Measurements from ENCODE around the gene CNOT3.

Gene CNOT3

DNA sequence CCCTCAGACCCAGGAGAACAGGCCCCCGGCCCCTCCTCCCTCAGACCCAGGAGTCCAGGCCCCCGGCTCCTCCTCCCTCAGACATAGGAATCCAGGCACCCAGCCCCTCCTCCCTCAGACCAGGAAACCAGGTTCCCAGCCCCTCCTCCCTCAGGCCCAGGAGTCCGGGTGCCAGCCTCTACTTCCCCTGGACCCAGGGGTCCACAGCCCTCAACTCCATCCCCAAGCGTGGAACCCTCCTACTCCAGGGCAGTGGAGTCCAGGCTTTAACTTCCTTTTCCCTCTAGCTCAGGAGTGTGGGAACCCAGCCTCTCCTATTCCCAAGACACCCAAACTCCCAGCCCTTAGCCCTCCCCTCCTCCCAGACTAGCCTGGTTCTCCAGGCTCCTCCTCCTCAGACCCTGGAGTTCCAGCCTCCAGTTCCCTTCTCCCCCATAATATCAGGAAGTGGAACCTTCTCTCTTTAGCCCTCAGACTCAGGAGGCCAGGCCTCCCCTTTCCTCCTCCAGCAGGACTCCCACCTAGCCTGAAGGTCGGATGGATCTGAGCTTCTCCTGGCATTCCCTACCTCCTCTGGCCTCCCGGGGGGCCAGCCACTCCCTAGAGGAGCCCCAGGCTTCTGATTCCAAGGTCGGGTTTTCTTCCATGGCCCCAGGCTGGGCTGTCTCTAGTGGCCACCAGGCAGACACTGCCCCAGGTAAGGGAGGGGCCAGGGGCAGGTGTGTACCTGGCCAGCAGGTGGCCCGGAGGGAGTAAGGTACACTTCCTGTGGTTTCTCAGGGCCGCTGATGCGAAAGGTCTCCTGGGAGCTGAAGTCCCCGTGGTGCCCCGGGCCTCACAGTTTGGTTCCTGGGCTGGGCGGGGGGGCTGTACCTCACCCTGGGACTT is 35.2 kb downstream of the CNOT3 start, which contains the start of gene TMC4:
Gene TMC4, minus strand, starts transcription at position 690 of the 888 bp plus-strand sequence. Its CDS starts 43 bp downstream, at position 647.
- no peak within 1 kb of the TSS for H3K27ac ChIP-seq (ENCODE audit: low read depth, low read length)
- H3K9me2 ChIP-seq (replicated peaks; ENCODE audit: insufficient read depth, low read length) = no peaks in the 10 kb centered on the region
- H3K9ac ChIP-seq (ENCODE audit: low read length) = no peak within 1 kb of the TSS
- no peak within 1 kb of the TSS for H3K4me2 ChIP-seq (ENCODE audit: low read depth, low read length, poor library complexity, severe bottlenecking)
- H2AFZ ChIP-seq (ENCODE audit: low read depth, low read length, severe bottlenecking) = no peak within 1 kb of the TSS
- H3K36me3 ChIP-seq (ENCODE audit: low read length) = no peaks in the 10 kb centered on the region
- H3K9me3 ChIP-seq (ENCODE audit: insufficient read depth, low read length) = no peaks in the 10 kb centered on the region
- TF ChIP-seq, protein P1, sequence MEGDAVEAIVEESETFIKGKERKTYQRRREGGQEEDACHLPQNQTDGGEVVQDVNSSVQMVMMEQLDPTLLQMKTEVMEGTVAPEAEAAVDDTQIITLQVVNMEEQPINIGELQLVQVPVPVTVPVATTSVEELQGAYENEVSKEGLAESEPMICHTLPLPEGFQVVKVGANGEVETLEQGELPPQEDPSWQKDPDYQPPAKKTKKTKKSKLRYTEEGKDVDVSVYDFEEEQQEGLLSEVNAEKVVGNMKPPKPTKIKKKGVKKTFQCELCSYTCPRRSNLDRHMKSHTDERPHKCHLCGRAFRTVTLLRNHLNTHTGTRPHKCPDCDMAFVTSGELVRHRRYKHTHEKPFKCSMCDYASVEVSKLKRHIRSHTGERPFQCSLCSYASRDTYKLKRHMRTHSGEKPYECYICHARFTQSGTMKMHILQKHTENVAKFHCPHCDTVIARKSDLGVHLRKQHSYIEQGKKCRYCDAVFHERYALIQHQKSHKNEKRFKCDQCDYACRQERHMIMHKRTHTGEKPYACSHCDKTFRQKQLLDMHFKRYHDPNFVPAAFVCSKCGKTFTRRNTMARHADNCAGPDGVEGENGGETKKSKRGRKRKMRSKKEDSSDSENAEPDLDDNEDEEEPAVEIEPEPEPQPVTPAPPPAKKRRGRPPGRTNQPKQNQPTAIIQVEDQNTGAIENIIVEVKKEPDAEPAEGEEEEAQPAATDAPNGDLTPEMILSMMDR (IDR thresholded peaks at IDR 0.05; ENCODE audit: insufficient read depth, low read length, poor library complexity, severe bottlenecking) = no peak
- TF ChIP-seq EZH2phosphoT487 (conservative IDR thresholded peaks at IDR 0.05; ENCODE audit: low read length) = no peak
- H3K27me3 ChIP-seq (ENCODE audit: low read length) = no peaks in the 10 kb centered on the region
- no peaks in the 10 kb centered on the region for H4K20me1 ChIP-seq (ENCODE audit: low read depth, low read length)
- H3K79me2 ChIP-seq (ENCODE audit: insufficient read depth, low read length) = no peaks in the 10 kb centered on the region
- H3F3A ChIP-seq (ENCODE audit: insufficient read depth) = no peaks in the 10 kb centered on the region
- no peak within 1 kb of the TSS for H3K4me3 ChIP-seq (ENCODE audit: insufficient read depth, low read length, poor library complexity, severe bottlenecking)

DNA sequence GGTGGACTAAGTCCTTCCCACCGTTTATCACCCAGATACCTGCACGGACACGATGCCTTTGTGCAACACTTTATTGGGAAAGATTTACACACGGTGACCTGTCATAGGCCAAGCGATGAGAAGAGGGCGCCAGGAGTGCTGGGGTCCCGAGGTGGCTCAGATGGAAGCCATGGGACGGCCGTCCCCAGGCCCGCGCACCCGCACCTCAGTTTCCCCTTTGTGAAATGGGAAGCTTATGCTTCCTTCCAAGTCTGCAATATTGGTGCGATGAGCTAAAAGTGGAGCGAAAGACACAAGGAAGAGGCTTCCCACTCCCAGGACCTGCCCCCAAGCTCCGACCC is 35.8 kb downstream of the CNOT3 start:
- H3K9ac ChIP-seq (ENCODE audit: low read length) = no peak overlapping the region
- H3K4me2 ChIP-seq (ENCODE audit: low read depth, low read length, poor library complexity, severe bottlenecking) = no peak overlapping the region
- no peaks in the 10 kb centered on the region for H3K79me2 ChIP-seq (ENCODE audit: insufficient read depth, low read length)
- H2AFZ ChIP-seq (ENCODE audit: low read depth, low read length, severe bottlenecking) = no peak overlapping the region
- H3K27me3 ChIP-seq (ENCODE audit: low read length) = no peaks in the 10 kb centered on the region
- H4K20me1 ChIP-seq (ENCODE audit: low read depth, low read length) = no peaks in the 10 kb centered on the region
- H3K36me3 ChIP-seq (ENCODE audit: low read length) = no peaks in the 10 kb centered on the region
- H3K27ac ChIP-seq (ENCODE audit: low read depth, low read length) = no peak overlapping the region
- H3K9me2 ChIP-seq (replicated peaks; ENCODE audit: insufficient read depth, low read length) = no peaks in the 10 kb centered on the region
- H3F3A ChIP-seq (ENCODE audit: insufficient read depth) = no peaks in the 10 kb centered on the region
- no peaks in the 10 kb centered on the region for H3K9me3 ChIP-seq (ENCODE audit: insufficient read depth, low read length)
- TF ChIP-seq, protein P1 (IDR thresholded peaks at IDR 0.05; ENCODE audit: insufficient read depth, low read length, poor library complexity, severe bottlenecking) = no peak
- no peak for TF ChIP-seq EZH2phosphoT487 (conservative IDR thresholded peaks at IDR 0.05; ENCODE audit: low read length)
- H3K4me3 ChIP-seq (ENCODE audit: insufficient read depth, low read length, poor library complexity, severe bottlenecking) = no peak overlapping the region

DNA sequence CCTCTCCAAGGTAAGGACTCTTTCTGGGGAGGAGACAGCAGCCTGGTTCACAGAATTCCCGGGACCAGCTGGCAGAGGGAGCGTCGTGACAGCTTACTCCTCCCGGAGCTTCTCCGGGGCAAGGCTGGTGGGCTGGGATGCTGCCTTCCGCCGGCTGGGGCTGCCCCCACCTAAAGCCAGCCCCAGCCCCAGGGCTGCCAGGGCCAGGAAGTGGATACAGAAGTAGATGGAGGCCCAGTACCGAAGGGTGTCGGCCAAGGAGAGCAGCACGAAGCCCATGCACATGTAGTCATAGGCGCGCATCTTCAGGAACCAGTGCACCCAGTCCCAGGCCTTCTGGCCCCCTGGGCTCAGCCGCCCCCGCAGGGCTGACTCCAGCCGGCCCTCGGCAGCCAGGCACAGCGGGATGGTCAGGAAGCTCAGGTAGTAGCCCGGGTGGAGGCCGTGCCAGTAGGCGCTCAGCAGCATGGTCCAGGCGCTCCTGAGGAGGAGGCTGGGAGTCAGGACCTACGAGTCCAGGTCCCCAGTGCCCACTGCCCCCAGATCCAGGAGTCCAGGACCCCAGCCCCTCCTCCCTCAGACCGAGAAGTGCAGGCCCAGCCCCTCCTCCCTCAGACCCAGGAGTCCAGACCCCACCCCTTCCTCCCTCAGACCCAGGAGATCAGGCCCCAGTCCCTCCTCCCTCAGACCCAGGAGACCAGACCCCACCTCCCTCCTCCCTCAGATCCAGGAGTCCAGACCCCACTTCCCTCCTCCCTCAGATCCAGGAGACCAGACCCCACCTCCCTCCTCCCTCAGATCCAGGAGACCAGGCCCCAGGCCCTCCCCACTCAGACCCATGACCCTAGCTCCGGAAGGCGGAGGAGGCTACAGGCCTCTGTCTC is 36.6 kb downstream of the CNOT3 start:
- Histone ChIP-seq H3K9ac (ENCODE audit: low read length) (no peak overlapping the region), H3K79me2 (ENCODE audit: insufficient read depth, low read length) (no peaks in the 10 kb centered on the region), H3K9me2 (replicated peaks; ENCODE audit: insufficient read depth, low read length) (no peaks in the 10 kb centered on the region), H3K4me2 (ENCODE audit: low read depth, low read length, poor library complexity, severe bottlenecking) (no peak overlapping the region), H3K4me3 (ENCODE audit: insufficient read depth, low read length, poor library complexity, severe bottlenecking) (no peak overlapping the region), H2AFZ (ENCODE audit: low read depth, low read length, severe bottlenecking) (no peak overlapping the region), H3K9me3 (ENCODE audit: insufficient read depth, low read length) (no peaks in the 10 kb centered on the region), H3F3A (ENCODE audit: insufficient read depth) (no peaks in the 10 kb centered on the region), H3K27ac (ENCODE audit: low read depth, low read length) (no peak overlapping the region), H4K20me1 (ENCODE audit: low read depth, low read length) (no peaks in the 10 kb centered on the region), H3K36me3 (ENCODE audit: low read length) (no peaks in the 10 kb centered on the region), H3K27me3 (ENCODE audit: low read length) (no peaks in the 10 kb centered on the region)
- no peak for TF ChIP-seq EZH2phosphoT487 (conservative IDR thresholded peaks at IDR 0.05; ENCODE audit: low read length)
- TF ChIP-seq, protein P1 (IDR thresholded peaks at IDR 0.05; ENCODE audit: insufficient read depth, low read length, poor library complexity, severe bottlenecking) = no peak

Data from SU-DHL-6 (cell line).